Mesenchymal stem cell (in vitro differentiated cells and primary cell): ENCODE measurements around the gene FURIN.
"Not testable (repeated sequence)": the region's sequence is repeated elsewhere in the genome, so short reads cannot be mapped to it uniquely, and the experiment has no call there.

Experiments
- DNase-seq: peaks from one replicate; pipeline ENCODE4 v3.0.0-alpha.2; 2013
- H2AFZ ChIP-seq: one replicate; pipeline ENCODE4 v1.6.1; 2013; ENCODE audit warnings: low read depth, mild to moderate bottlenecking, control low read depth, inconsistent platforms, low read length, moderate library complexity
- H2AK5ac ChIP-seq: 2 replicates; pipeline ENCODE4 v1.6.1; 2013; ENCODE audit warnings: low read length, moderate library complexity, mild to moderate bottlenecking, inconsistent platforms; ENCODE audit not compliant: severe bottlenecking
- H2BK120ac ChIP-seq: one replicate; pipeline ENCODE4 v1.6.1; 2013; ENCODE audit warnings: low read depth, mild to moderate bottlenecking, inconsistent platforms, low read length, moderate library complexity
- H2BK12ac ChIP-seq, 2 experiments: one replicate each; pipeline ENCODE4 v1.6.1; 2013; ENCODE audit warnings: inconsistent platforms in 2 of 2, low read length in 2 of 2, mild to moderate bottlenecking in 2 of 2, moderate library complexity in 2 of 2, control low read depth in 1 of 2
- H2BK15ac ChIP-seq: one replicate; pipeline ENCODE4 v1.6.1; 2013; ENCODE audit warnings: mild to moderate bottlenecking, low read depth, inconsistent platforms; ENCODE audit not compliant: poor library complexity, severe bottlenecking
- H2BK5ac ChIP-seq: 2 replicates; pipeline ENCODE4 v1.6.1; 2013; ENCODE audit warnings: low read depth, mild to moderate bottlenecking, low read length, control low read depth, inconsistent platforms; ENCODE audit not compliant: poor library complexity, severe bottlenecking
- H3K14ac ChIP-seq, 2 experiments: one replicate each; pipeline ENCODE4 v1.6.1; 2013; ENCODE audit warnings: inconsistent platforms in 2 of 2, low read length in 2 of 2, control low read depth in 1 of 2, mild to moderate bottlenecking in 1 of 2, moderate library complexity in 1 of 2
- H3K18ac ChIP-seq, 2 experiments: one replicate each; pipeline ENCODE4 v1.6.1; 2013; ENCODE audit warnings: inconsistent platforms in 2 of 2, low read length in 2 of 2, control low read depth in 1 of 2, low read depth in 1 of 2, mild to moderate bottlenecking in 1 of 2
- H3K23ac ChIP-seq, 2 experiments: one replicate each; pipeline ENCODE4 v1.6.1; 2013; ENCODE audit warnings: inconsistent platforms in 2 of 2, low read length in 2 of 2, mild to moderate bottlenecking in 2 of 2, moderate library complexity in 2 of 2, control low read depth in 1 of 2
- H3K27ac ChIP-seq: 2 replicates; pipeline ENCODE4 v1.5.1; 2013; ENCODE audit warnings: mild to moderate bottlenecking, moderate library complexity, low read length, control low read depth, inconsistent platforms; ENCODE audit not compliant: poor library complexity, severe bottlenecking
- H3K27me3 ChIP-seq, 2 experiments: 2 replicates each; pipeline versions ENCODE4 v1.6.1 to v1.7.0; 2013; ENCODE audit warnings: low read length in 2 of 2, mild to moderate bottlenecking in 2 of 2, moderate library complexity in 2 of 2, control low read depth in 1 of 2, inconsistent platforms in 1 of 2; ENCODE audit not compliant: control insufficient read depth in 1 of 2, insufficient read depth in 1 of 2
- H3K36me3 ChIP-seq, 2 experiments: 2 replicates each; pipeline versions ENCODE4 v1.6.1 to v1.7.0; 2013; ENCODE audit warnings: low read length in 2 of 2, control low read depth in 1 of 2, inconsistent platforms in 1 of 2, low read depth in 1 of 2, mild to moderate bottlenecking in 1 of 2; ENCODE audit not compliant: insufficient read depth in 2 of 2, control insufficient read depth in 1 of 2
- H3K4ac ChIP-seq, 2 experiments: one replicate each; pipeline ENCODE4 v1.6.1; 2013; ENCODE audit warnings: inconsistent platforms in 2 of 2, low read length in 2 of 2, mild to moderate bottlenecking in 2 of 2, moderate library complexity in 2 of 2, control low read depth in 1 of 2, low read depth in 1 of 2
- H3K4me1 ChIP-seq: 2 replicates; pipeline ENCODE4 v1.6.1; 2013; ENCODE audit warnings: low read depth, low read length, control low read depth; ENCODE audit not compliant: control insufficient read depth, insufficient read depth
- H3K4me2 ChIP-seq: 2 replicates; pipeline ENCODE4 v1.6.1; 2013; ENCODE audit warnings: low read length, mild to moderate bottlenecking, inconsistent platforms; ENCODE audit not compliant: poor library complexity, severe bottlenecking
- H3K4me3 ChIP-seq, 2 experiments: 2 replicates each; pipeline versions ENCODE4 v1.5.1 to v1.7.0; 2013; ENCODE audit warnings: low read length in 2 of 2, mild to moderate bottlenecking in 2 of 2, control low read depth in 1 of 2, low read depth in 1 of 2; ENCODE audit not compliant: insufficient read depth in 1 of 2
- H3K79me1 ChIP-seq: replicated peaks from 2 replicates; pipeline ENCODE4 v1.6.1; 2013; ENCODE audit warnings: mild to moderate bottlenecking, control low read depth, low read length, inconsistent platforms; ENCODE audit not compliant: poor library complexity, severe bottlenecking
- H3K9ac ChIP-seq: 2 replicates; pipeline ENCODE4 v1.7.0; 2013; ENCODE audit warnings: mild to moderate bottlenecking, low read length, moderate library complexity
- H3K9me3 ChIP-seq: 2 replicates; pipeline ENCODE4 v1.7.0; 2013; ENCODE audit warnings: mild to moderate bottlenecking, low read length; ENCODE audit not compliant: control insufficient read depth
- H4K8ac ChIP-seq: one replicate; pipeline ENCODE4 v1.6.1; 2013; ENCODE audit warnings: inconsistent platforms, mild to moderate bottlenecking, low read length, moderate library complexity
- H4K91ac ChIP-seq: one replicate; pipeline ENCODE4 v1.6.1; 2013; ENCODE audit warnings: mild to moderate bottlenecking, low read length, inconsistent platforms
- WGBS: methylation state at CpG from one replicate; pipeline ENCODE4 v1.1.7; 2013; ENCODE audit warnings: mixed read lengths; 5-methylcytosine and 5-hydroxymethylcytosine counted together

The FURIN gene

DNA sequence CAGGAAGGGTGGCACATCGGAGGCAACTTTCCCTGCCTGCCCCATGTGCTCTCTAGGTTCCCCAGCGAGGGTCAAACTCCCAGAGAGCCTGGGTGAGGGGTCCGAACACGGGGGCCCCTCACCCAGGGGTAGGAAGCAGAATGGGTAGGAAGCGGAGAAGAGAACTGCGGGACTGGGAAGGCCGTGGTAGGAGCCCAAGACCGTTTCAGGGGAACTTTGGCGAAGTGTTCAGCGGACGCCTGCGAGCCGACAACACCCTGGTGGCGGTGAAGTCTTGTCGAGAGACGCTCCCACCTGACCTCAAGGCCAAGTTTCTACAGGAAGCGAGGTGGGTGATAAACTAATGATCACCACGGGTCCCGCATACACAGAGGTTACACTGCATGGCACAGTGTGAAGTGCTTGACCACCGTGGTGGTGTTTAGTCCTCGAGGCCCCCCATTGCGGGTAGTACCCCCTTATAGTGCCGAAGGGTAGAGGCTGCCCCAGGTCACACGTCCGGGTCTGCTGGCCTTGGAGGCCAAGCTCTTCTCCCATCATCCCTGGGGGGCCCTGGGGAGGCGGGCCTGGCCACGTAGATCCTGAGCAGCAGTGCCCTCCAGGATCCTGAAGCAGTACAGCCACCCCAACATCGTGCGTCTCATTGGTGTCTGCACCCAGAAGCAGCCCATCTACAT lies 24.2 kb downstream of the FURIN start:
- 94% methylated on average over 29 of the region's 29 CpGs for WGBS
- H2AFZ ChIP-seq = no peak overlapping the region

DNA sequence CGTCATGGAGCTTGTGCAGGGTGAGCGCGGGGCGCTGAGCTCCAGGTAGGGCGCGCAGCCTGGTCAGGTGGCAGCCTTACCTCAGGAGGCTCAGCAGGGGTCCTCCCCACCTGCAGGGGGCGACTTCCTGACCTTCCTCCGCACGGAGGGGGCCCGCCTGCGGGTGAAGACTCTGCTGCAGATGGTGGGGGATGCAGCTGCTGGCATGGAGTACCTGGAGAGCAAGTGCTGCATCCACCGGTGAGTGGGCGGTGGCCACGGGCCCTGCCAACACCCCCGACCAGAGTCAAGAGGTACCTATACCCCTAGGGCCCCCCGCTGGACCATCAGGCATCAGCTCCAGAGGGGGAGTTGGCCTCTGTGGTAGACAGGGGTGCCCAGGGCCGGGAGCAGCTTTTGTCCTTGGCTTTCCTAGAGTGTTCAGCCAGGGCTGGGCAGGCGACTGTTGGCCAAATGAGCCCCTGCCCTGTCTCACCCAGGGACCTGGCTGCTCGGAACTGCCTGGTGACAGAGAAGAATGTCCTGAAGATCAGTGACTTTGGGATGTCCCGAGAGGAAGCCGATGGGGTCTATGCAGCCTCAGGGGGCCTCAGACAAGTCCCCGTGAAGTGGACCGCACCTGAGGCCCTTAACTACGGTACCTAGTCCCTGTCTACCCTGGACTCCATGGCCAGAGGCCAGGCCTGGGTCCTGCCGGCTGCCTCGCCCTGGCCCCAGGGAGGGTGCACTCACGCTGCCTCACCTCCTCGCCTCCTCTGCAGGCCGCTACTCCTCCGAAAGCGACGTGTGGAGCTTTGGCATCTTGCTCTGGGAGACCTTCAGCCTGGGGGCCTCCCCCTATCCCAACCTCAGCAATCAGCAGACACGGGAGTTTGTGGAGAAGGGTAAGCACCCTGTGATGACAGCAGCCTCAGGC lies 25.0 kb downstream of the FURIN start:
- no peak overlapping the region for H4K8ac ChIP-seq
- H3K4me1 ChIP-seq = peaks cover 9% of the 10 kb centered on the region
- H3K27ac ChIP-seq = no peak overlapping the region
- H3K23ac ChIP-seq = no peak overlapping the region
- H3K27me3 ChIP-seq = no peaks in the 10 kb centered on the region
- H3K18ac ChIP-seq = no peak overlapping the region
- no peak overlapping the region for H4K91ac ChIP-seq
- WGBS = 93% methylated on average over 33 of the region's 33 CpGs
- no peak overlapping the region for H3K4me2 ChIP-seq
- H3K4ac ChIP-seq = no peak overlapping the region
- H2BK120ac ChIP-seq = no peak overlapping the region
- peaks cover 57 to 70% of the 10 kb centered on the region in 2 experiments for H3K36me3 ChIP-seq
- no peak for DNase-seq
- no peak overlapping the region for H2BK12ac ChIP-seq
- H3K79me1 ChIP-seq = peaks cover 5% of the 10 kb centered on the region
- no peak overlapping the region for H3K9ac ChIP-seq
- no peak overlapping the region for H2AK5ac ChIP-seq
- H2BK15ac ChIP-seq = no peak overlapping the region
- no peak overlapping the region for H2BK5ac ChIP-seq
- H3K9me3 ChIP-seq = no peaks in the 10 kb centered on the region
- no peak overlapping the region for H2AFZ ChIP-seq
- no peak overlapping the region for H3K4me3 ChIP-seq
- H3K14ac ChIP-seq = no peak overlapping the region

More for the DNA sequence above, 24.2 kb downstream of the FURIN start:
- no peak overlapping the region for H3K4ac ChIP-seq
- H2BK5ac ChIP-seq = no peak overlapping the region
- H3K27ac ChIP-seq = no peak overlapping the region
- H3K4me3 ChIP-seq = no peak overlapping the region
- no peak overlapping the region for H3K14ac ChIP-seq
- no peak overlapping the region for H2AK5ac ChIP-seq
- H3K79me1 ChIP-seq = peaks cover 5% of the 10 kb centered on the region
- no peaks in the 10 kb centered on the region for H3K9me3 ChIP-seq
- H3K23ac ChIP-seq = no peak overlapping the region
- H3K18ac ChIP-seq = no peak overlapping the region
- H3K4me2 ChIP-seq = no peak overlapping the region
- no peak overlapping the region for H4K8ac ChIP-seq
- no peak for DNase-seq
- no peak overlapping the region for H2BK120ac ChIP-seq
- no peaks in the 10 kb centered on the region for H3K27me3 ChIP-seq
- peaks cover 9% of the 10 kb centered on the region for H3K4me1 ChIP-seq
- H2BK12ac ChIP-seq = no peak overlapping the region
- H2BK15ac ChIP-seq = no peak overlapping the region
- H3K9ac ChIP-seq = no peak overlapping the region
- peaks cover 57 to 73% of the 10 kb centered on the region in 2 experiments for H3K36me3 ChIP-seq
- H4K91ac ChIP-seq = no peak overlapping the region

DNA sequence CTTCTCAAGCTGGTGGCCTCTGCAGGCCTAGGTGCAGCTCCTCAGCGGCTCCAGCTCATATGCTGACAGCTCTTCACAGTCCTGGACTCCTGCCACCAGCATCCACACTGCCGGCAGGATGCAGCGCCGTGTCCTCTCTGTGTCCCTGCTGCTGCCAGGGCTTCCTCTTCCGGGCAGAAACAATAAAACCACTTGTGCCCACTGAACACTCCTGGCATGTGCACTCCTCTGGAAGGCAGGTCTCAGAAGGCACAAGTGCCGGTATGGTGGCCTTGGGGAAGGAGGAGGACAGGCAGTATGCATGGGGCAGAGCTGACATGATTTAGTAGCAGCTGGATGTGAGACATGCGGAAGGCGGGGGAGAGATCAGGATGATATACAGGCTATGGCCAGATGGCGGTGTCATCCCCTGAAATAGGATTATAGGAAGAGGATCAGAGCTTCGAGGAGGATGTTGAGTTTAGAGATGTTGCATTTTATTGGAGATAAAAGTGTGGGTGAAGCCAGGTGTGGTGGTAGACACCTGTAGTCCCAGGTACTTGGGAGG lies 27.3 kb downstream of the FURIN start:
- H3K27ac ChIP-seq = no peak overlapping the region
- H2BK120ac ChIP-seq = no peak overlapping the region
- no peaks in the 10 kb centered on the region for H3K27me3 ChIP-seq
- H3K9ac ChIP-seq = no peak overlapping the region
- no peak overlapping the region for H4K91ac ChIP-seq
- H3K14ac ChIP-seq = no peak overlapping the region
- no peak overlapping the region for H2BK12ac ChIP-seq
- DNase-seq = peak; percentile 18
- H3K4me3 ChIP-seq = no peak overlapping the region
- WGBS = 91% methylated on average over 10 of the region's 10 CpGs
- no peak overlapping the region for H2BK5ac ChIP-seq
- no peak overlapping the region for H4K8ac ChIP-seq
- no peak overlapping the region for H3K23ac ChIP-seq
- H2BK15ac ChIP-seq = peak overlapping the region; percentile 12
- no peak overlapping the region for H2AK5ac ChIP-seq
- H3K4me2 ChIP-seq = no peak overlapping the region
- no peak overlapping the region for H2AFZ ChIP-seq
- no peak overlapping the region for H3K18ac ChIP-seq
- no peaks in the 10 kb centered on the region for H3K9me3 ChIP-seq
- peaks cover 5% of the 10 kb centered on the region for H3K79me1 ChIP-seq
- H3K36me3 ChIP-seq = peaks cover 43 to 57% of the 10 kb centered on the region in 2 experiments
- no peak overlapping the region for H3K4ac ChIP-seq
- H3K4me1 ChIP-seq = no peaks in the 10 kb centered on the region

DNA sequence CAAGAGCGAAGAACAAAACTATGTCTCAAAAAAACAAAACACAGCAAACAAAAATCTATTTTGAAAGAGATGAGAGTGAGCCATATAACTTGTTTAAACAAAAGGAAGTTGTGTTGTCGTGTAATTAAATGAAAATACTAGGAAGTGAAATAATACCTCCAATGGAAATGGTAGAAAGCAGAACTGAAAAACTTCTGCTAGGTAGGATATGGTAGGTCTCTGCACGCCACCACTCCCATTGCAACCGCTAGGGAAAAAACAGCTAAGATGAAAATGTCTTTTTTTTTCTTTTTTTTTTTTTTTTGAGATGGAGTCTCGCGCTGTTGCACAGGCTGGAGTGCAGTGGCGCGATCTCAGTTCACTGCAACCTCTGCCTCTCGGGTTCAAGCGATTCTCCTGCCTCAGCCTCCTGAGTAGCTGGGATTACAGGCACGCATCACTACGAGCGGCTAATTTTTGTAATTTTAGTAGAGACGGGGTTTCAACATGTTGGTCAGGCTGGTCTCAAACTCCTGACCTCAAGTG lies 28.8 kb downstream of the FURIN start:
- not testable (repeated sequence) for H3K4me2 ChIP-seq, H3K4me3 ChIP-seq, H3K27ac ChIP-seq, H4K91ac ChIP-seq, H3K27me3 ChIP-seq, H2BK120ac ChIP-seq, H2BK12ac ChIP-seq, H3K4ac ChIP-seq, H3K23ac ChIP-seq, H3K14ac ChIP-seq, DNase-seq, H2AK5ac ChIP-seq, H3K9me3 ChIP-seq, H3K18ac ChIP-seq, H3K9ac ChIP-seq, H3K4me1 ChIP-seq, H3K79me1 ChIP-seq, H2BK15ac ChIP-seq, H4K8ac ChIP-seq, H2AFZ ChIP-seq, H2BK5ac ChIP-seq
- WGBS = 97% methylated on average over 13 of the region's 14 CpGs
- peaks cover 28 to 42% of the 10 kb centered on the region in 2 experiments for H3K36me3 ChIP-seq
